Endodermal cell (in vitro differentiated cells): ENCODE measurements around the gene GRID1. TPM values are rescaled to one million over a fixed set of nuclear protein-coding genes. Genes with fewer than 3 reads are reported as not detected.

ENCODE experiments used
- DNase-seq: peaks from one replicate; pipeline ENCODE4 v3.0.0-alpha.2; 2017
- H3K27ac ChIP-seq: 2 replicates; pipeline ENCODE4 v1.5.1; 2013; ENCODE audit warnings: mild to moderate bottlenecking, low read depth, low read length, moderate library complexity
- H3K27me3 ChIP-seq: 2 replicates; pipeline ENCODE4 v1.6.1; 2013; ENCODE audit warnings: mild to moderate bottlenecking, low read length, moderate library complexity; ENCODE audit not compliant: insufficient read depth, control insufficient read depth, poor library complexity, severe bottlenecking
- H3K36me3 ChIP-seq: 2 replicates; pipeline ENCODE4 v1.7.0; 2013; ENCODE audit warnings: mild to moderate bottlenecking, low read length, moderate library complexity; ENCODE audit not compliant: control insufficient read depth, insufficient read depth
- H3K4me1 ChIP-seq: one replicate; pipeline ENCODE4 v1.7.0; 2013; ENCODE audit warnings: low read length; ENCODE audit not compliant: control insufficient read depth, insufficient read depth
- H3K4me3 ChIP-seq: 2 replicates; pipeline ENCODE4 v1.5.1; 2013; ENCODE audit warnings: mild to moderate bottlenecking, low read length, moderate library complexity
- H3K9ac ChIP-seq: 2 replicates; pipeline ENCODE4 v1.6.1; 2013; ENCODE audit warnings: mild to moderate bottlenecking, low read length, moderate library complexity; ENCODE audit not compliant: poor library complexity, severe bottlenecking; ENCODE audit errors: extremely low read depth
- H3K9me3 ChIP-seq: 2 replicates; pipeline ENCODE4 v1.6.1; 2013; ENCODE audit warnings: mild to moderate bottlenecking, low read length, moderate library complexity; ENCODE audit not compliant: control insufficient read depth
- H3K27ac Mint-ChIP-seq: 2 replicates; pipeline ENCODE4 v1.8.0; 2020; ENCODE audit warnings: mixed read lengths
- H3K27me3 Mint-ChIP-seq: 2 replicates; pipeline ENCODE4 v1.8.0; 2021; ENCODE audit warnings: mild to moderate bottlenecking, mixed read lengths; ENCODE audit not compliant: insufficient read depth
- H3K36me3 Mint-ChIP-seq: 2 replicates; pipeline ENCODE4 v1.8.0; 2020; ENCODE audit warnings: low read depth, mixed read lengths
- H3K4me1 Mint-ChIP-seq: 2 replicates; pipeline ENCODE4 v1.8.0; 2020; ENCODE audit warnings: mixed read lengths
- H3K4me3 Mint-ChIP-seq: 2 replicates; pipeline ENCODE4 v1.8.0; 2020; ENCODE audit warnings: mild to moderate bottlenecking, moderate library complexity, mixed read lengths
- H3K9me3 Mint-ChIP-seq: 2 replicates; pipeline ENCODE4 v1.8.0; 2020; ENCODE audit warnings: mild to moderate bottlenecking, mixed read lengths
- CTCF ChIP-seq: fragments of 200-600 bp; sonication (generic); conservative IDR thresholded peaks from 2 replicates; pipeline ENCODE4 v1.5.0; 2021; ENCODE audit warnings: antibody characterized with exemption, mild to moderate bottlenecking
- WGBS, 2 experiments: methylation state at CpG; one replicate each; pipeline versions ENCODE4 v1.1.5 to v1.1.7; 2013; ENCODE audit warnings: missing lambda C conversion rate in 2 of 2, mixed read lengths in 1 of 2; ENCODE audit not compliant: insufficient coverage in 1 of 2, insufficient read length in 1 of 2; 5-methylcytosine and 5-hydroxymethylcytosine counted together
- total RNA-seq, 2 donors: library from RNA; stranded (reverse); fragmentation: NEBNext Ultra II Directional in 1 of 2; extraction: Animal tissue kit (Norgen Biotek cat#: 25700) in 1 of 2; gene quantifications; 2 replicates in 1 of 2; 3 replicates in 1 of 2; pipeline ENCODE4 v1.2.1, GENCODE V29; 2021

Gene GRID1
- total RNA-seq, 2 donors from 2014 or later = 0.13 to 0.53 TPM

GRCh38 chr10:85614981-85615380, 751.6 kb downstream of the GRID1 start:
- Histone ChIP-seq H3K27me3 (no peaks in the 10 kb centered on the region), H3K9ac (no peak overlapping the region), H3K27ac (no peak overlapping the region), H3K4me3 (no peak overlapping the region), H3K9me3 (no peaks in the 10 kb centered on the region), H3K4me1 (no peaks in the 10 kb centered on the region), H3K36me3 (no peaks in the 10 kb centered on the region)
- DNase-seq = peak; percentile 17
- no peak overlapping the region for H3K27ac Mint-ChIP-seq
- WGBS, 2 experiments = 92 to 100% methylated on average over 2 of the region's 2 CpGs
- peaks cover 5% of the 10 kb centered on the region for H3K4me1 Mint-ChIP-seq
- no peaks in the 10 kb centered on the region for H3K36me3 Mint-ChIP-seq
- no peak for TF ChIP-seq CTCF
- no peak overlapping the region for H3K4me3 Mint-ChIP-seq
- H3K9me3 Mint-ChIP-seq = no peaks in the 10 kb centered on the region
- H3K27me3 Mint-ChIP-seq = no peaks in the 10 kb centered on the region

- 90% methylated on average over 2 of the region's 2 CpGs for WGBS, 2 experiments
- Histone ChIP-seq H3K4me3 (no peak overlapping the region), H3K27me3 (no peaks in the 10 kb centered on the region), H3K4me1 (no peaks in the 10 kb centered on the region), H3K9ac (no peak overlapping the region), H3K36me3 (no peaks in the 10 kb centered on the region), H3K27ac (no peak overlapping the region), H3K9me3 (no peaks in the 10 kb centered on the region)
- TF ChIP-seq CTCF = no peak
- no peaks in the 10 kb centered on the region for H3K36me3 Mint-ChIP-seq
- DNase-seq = no peak
- no peaks in the 10 kb centered on the region for H3K27me3 Mint-ChIP-seq
- H3K4me1 Mint-ChIP-seq = peaks cover 6% of the 10 kb centered on the region
- H3K9me3 Mint-ChIP-seq = no peaks in the 10 kb centered on the region
- no peak overlapping the region for H3K4me3 Mint-ChIP-seq
- no peak overlapping the region for H3K27ac Mint-ChIP-seq
Measured at GRCh38 chr10:85614566-85614965, 752.0 kb downstream of the GRID1 start.

- Histone ChIP-seq H3K9me3 (no peaks in the 10 kb centered on the region), H3K27ac (no peak overlapping the region), H3K27me3 (no peaks in the 10 kb centered on the region), H3K36me3 (no peaks in the 10 kb centered on the region), H3K4me3 (no peak overlapping the region), H3K9ac (no peak overlapping the region), H3K4me1 (no peaks in the 10 kb centered on the region)
- Mint-ChIP-seq H3K4me3 (no peak overlapping the region), H3K4me1 (peaks cover 6% of the 10 kb centered on the region), H3K27ac (no peak overlapping the region), H3K9me3 (no peaks in the 10 kb centered on the region), H3K36me3 (no peaks in the 10 kb centered on the region), H3K27me3 (no peaks in the 10 kb centered on the region)
- WGBS, 2 experiments = 91 to 92% methylated on average over 9 to 10 of the region's 10 CpGs
- DNase-seq = peak; percentile 38
- TF ChIP-seq CTCF = no peak
Measured at GRCh38 chr10:85613391-85613790, 753.2 kb downstream of the GRID1 start.
